Glutamatergic neuron (in vitro differentiated cells): Measurements from ENCODE around the gene GDAP2. TPM values are rescaled to one million over a fixed set of nuclear protein-coding genes. Genes with fewer than 3 reads are reported as not detected.
"Not testable (repeated sequence)": the region's sequence is repeated elsewhere in the genome, so short reads cannot be mapped to it uniquely, and the experiment has no call there.

Experiments
- DNase-seq: peaks from one replicate; pipeline ENCODE4 v3.0.0; 2022
- H3K27ac Mint-ChIP-seq: one replicate; pipeline ENCODE4 v1.8.0; 2020; ENCODE audit warnings: mild to moderate bottlenecking, mixed read lengths, inconsistent platforms; ENCODE audit not compliant: unreplicated experiment
- H3K27me3 Mint-ChIP-seq: one replicate; pipeline ENCODE4 v1.8.0; 2020; ENCODE audit warnings: mild to moderate bottlenecking, moderate library complexity, mixed read lengths, inconsistent platforms; ENCODE audit not compliant: unreplicated experiment
- H3K36me3 Mint-ChIP-seq: one replicate; pipeline ENCODE4 v1.8.0; 2020; ENCODE audit warnings: mild to moderate bottlenecking, mixed read lengths, inconsistent platforms; ENCODE audit not compliant: unreplicated experiment
- H3K4me1 Mint-ChIP-seq: one replicate; pipeline ENCODE4 v1.8.0; 2020; ENCODE audit warnings: mild to moderate bottlenecking, low read depth, mixed read lengths, inconsistent platforms; ENCODE audit not compliant: unreplicated experiment
- H3K4me3 Mint-ChIP-seq: one replicate; pipeline ENCODE4 v1.8.0; 2020; ENCODE audit warnings: mild to moderate bottlenecking, mixed read lengths, inconsistent platforms; ENCODE audit not compliant: unreplicated experiment
- H3K9me3 Mint-ChIP-seq: one replicate; pipeline ENCODE4 v1.8.0; 2020; ENCODE audit warnings: mild to moderate bottlenecking, moderate library complexity, mixed read lengths, inconsistent platforms; ENCODE audit not compliant: unreplicated experiment
- CTCF ChIP-seq: fragments of 200-600 bp; sonication (generic); IDR thresholded peaks from one replicate; pipeline ENCODE4 v1.5.0; 2021; ENCODE audit not compliant: partially characterized antibody, unreplicated experiment
- total RNA-seq: library from RNA; stranded (reverse); fragmentation: NEBNext Ultra II Directional; extraction: Animal tissue kit (Norgen Biotek cat#: 25700); gene quantifications from one replicate; pipeline ENCODE4 v1.2.1, GENCODE V29; 2021; ENCODE audit not compliant: unreplicated experiment

Gene GDAP2
- total RNA-seq, 1 donor from 2014 or later: 34.0 TPM

DNA sequence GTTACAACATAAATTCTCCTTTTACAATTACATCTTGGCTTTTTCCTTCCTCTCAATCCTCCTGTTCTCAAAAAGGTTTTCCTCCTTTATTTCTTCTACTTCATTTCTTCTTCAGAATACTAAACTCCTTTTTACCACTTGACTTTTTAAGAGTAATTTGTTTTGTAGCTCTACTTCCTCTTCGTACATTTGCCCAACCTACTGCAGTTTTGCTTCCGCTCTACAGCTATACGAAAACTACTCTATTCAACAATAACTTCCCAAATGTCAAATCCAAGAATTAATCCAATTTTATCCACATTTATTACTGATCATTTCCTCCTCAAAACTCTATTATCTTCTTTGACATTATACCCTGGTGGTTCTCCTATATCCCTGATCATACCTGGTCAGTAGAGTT is 3.4 kb downstream of the GDAP2 start:
- no peaks in the 10 kb centered on the region for H3K36me3 Mint-ChIP-seq
- DNase-seq: no peak
- H3K27ac Mint-ChIP-seq: no peak overlapping the region
- no peak overlapping the region for H3K4me3 Mint-ChIP-seq
- no peaks in the 10 kb centered on the region for H3K27me3 Mint-ChIP-seq
- no peak for TF ChIP-seq CTCF
- peaks cover 4% of the 10 kb centered on the region for H3K9me3 Mint-ChIP-seq
- H3K4me1 Mint-ChIP-seq: peaks cover 10% of the 10 kb centered on the region

- H3K4me3 Mint-ChIP-seq, H3K4me1 Mint-ChIP-seq, H3K36me3 Mint-ChIP-seq, DNase-seq, H3K9me3 Mint-ChIP-seq, H3K27ac Mint-ChIP-seq, H3K27me3 Mint-ChIP-seq: not testable (repeated sequence)
These were observed 6.7 kb downstream of the GDAP2 start for GRCh38 chr1:117922717-117923116.

- no peaks in the 10 kb centered on the region for H3K36me3 Mint-ChIP-seq
- H3K4me3 Mint-ChIP-seq: no peak overlapping the region
- TF ChIP-seq CTCF: no peak
- no peaks in the 10 kb centered on the region for H3K4me1 Mint-ChIP-seq
- no peak for DNase-seq
- H3K27me3 Mint-ChIP-seq: no peaks in the 10 kb centered on the region
- no peak overlapping the region for H3K27ac Mint-ChIP-seq
- no peaks in the 10 kb centered on the region for H3K9me3 Mint-ChIP-seq
These were observed 7.4 kb downstream of the GDAP2 start for GRCh38 chr1:117921991-117922390.

DNA sequence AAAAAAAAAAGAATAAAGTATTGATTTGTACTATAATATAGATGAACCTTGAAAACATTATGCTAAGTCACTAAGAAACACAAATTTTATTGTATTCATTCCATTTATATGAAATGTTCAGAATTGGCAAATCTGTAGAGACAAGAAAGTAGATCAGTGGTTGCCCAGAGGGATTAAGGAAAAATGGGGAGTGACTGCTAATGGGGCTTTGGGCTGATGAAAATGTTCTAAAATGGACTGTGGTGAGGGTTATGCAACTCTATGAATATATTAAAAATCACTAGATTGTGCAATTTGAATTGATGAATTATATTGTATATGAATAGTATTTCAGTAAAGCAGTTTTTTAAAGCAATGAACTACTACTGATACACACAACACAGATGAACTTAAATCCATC is 10.0 kb downstream of the GDAP2 start:
- Mint-ChIP-seq H3K4me3 (no peak overlapping the region), H3K9me3 (no peaks in the 10 kb centered on the region), H3K36me3 (no peaks in the 10 kb centered on the region), H3K4me1 (no peaks in the 10 kb centered on the region), H3K27ac (no peak overlapping the region), H3K27me3 (peaks cover 2% of the 10 kb centered on the region)
- DNase-seq: no peak
- TF ChIP-seq CTCF: no peak

- Mint-ChIP-seq H3K4me1 (no peaks in the 10 kb centered on the region), H3K27me3 (peaks cover 2% of the 10 kb centered on the region), H3K36me3 (no peaks in the 10 kb centered on the region), H3K27ac (no peak overlapping the region), H3K9me3 (no peaks in the 10 kb centered on the region), H3K4me3 (no peak overlapping the region)
- DNase-seq: no peak
- TF ChIP-seq CTCF: no peak
These were observed 18.4 kb downstream of the GDAP2 start for GRCh38 chr1:117911051-117911450.

DNA sequence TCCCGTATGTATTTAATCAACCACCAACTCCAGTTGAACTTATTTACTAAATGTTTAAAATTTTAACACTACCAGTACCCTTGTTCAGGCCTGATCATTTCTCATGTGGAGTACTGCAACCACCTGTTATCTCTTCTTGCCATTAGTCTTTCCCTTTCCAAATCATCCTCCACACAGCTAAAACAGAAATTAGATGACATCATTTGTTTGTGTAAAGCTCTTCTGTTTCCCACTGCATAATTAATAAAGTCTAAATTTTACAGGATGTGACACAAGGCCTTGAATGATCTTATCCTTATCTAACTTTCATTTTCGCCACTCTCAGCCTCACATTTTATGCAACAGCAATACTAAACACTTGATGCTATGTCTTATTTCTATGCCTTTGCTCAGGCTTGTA is 24.4 kb downstream of the GDAP2 start:
- H3K27me3 Mint-ChIP-seq: peaks cover 2% of the 10 kb centered on the region
- H3K4me3 Mint-ChIP-seq: no peak overlapping the region
- H3K27ac Mint-ChIP-seq: no peak overlapping the region
- no peaks in the 10 kb centered on the region for H3K36me3 Mint-ChIP-seq
- no peaks in the 10 kb centered on the region for H3K4me1 Mint-ChIP-seq
- no peaks in the 10 kb centered on the region for H3K9me3 Mint-ChIP-seq
- no peak for DNase-seq
- no peak for TF ChIP-seq CTCF
